DOHH2 (cell line): ENCODE data around the gene ABCC12.

Experiments used
- H3F3A ChIP-seq: fragments of 200-600 bp; sonication (generic), shearing (Covaris generic); 2 replicates; pipeline ENCODE4 v1.6.0; 2016; ENCODE audit warnings: antibody characterized with exemption, mild to moderate bottlenecking; ENCODE audit not compliant: control insufficient read depth, insufficient read depth
- H3K27ac ChIP-seq: fragments of 200-600 bp; sonication (generic); 2 replicates; pipeline ENCODE4 v1.5.1; 2014; ENCODE audit warnings: low read depth, mild to moderate bottlenecking, low read length, moderate library complexity
- H3K27me3 ChIP-seq: fragments of 200-600 bp; sonication (generic); 2 replicates; pipeline ENCODE4 v1.6.1; 2014; ENCODE audit warnings: mild to moderate bottlenecking, low read length, mixed read lengths; ENCODE audit not compliant: control insufficient read depth
- H3K36me3 ChIP-seq: fragments of 200-600 bp; sonication (generic); 2 replicates; pipeline ENCODE4 v1.6.1; 2014; ENCODE audit warnings: mild to moderate bottlenecking, low read length, moderate library complexity, mixed read lengths; ENCODE audit not compliant: control insufficient read depth
- H3K4me1 ChIP-seq: fragments of 200-600 bp; sonication (generic); 2 replicates; pipeline ENCODE4 v1.6.1; 2014; ENCODE audit warnings: mild to moderate bottlenecking, low read length, mixed read lengths; ENCODE audit not compliant: control insufficient read depth
- H3K4me2 ChIP-seq: fragments of 200-600 bp; sonication (generic); 2 replicates; pipeline ENCODE4 v1.6.0; 2014; ENCODE audit warnings: mild to moderate bottlenecking, low read length, moderate library complexity
- H3K4me3 ChIP-seq: fragments of 200-600 bp; sonication (generic); 2 replicates; pipeline ENCODE4 v1.5.1; 2014; ENCODE audit warnings: mild to moderate bottlenecking, low read length, mixed read lengths
- H3K79me2 ChIP-seq: fragments of 200-600 bp; sonication (generic); 2 replicates; pipeline ENCODE4 v1.6.1; 2014; ENCODE audit warnings: mild to moderate bottlenecking, low read length, mixed read lengths; ENCODE audit not compliant: control insufficient read depth
- H3K9me2 ChIP-seq: fragments of 200-600 bp; sonication (generic); replicated peaks from 2 replicates; pipeline ENCODE4 v1.6.1; 2014; ENCODE audit warnings: mild to moderate bottlenecking, low read length, mixed read lengths; ENCODE audit not compliant: control insufficient read depth
- H3K9me3 ChIP-seq: fragments of 200-600 bp; sonication (generic); 2 replicates; pipeline ENCODE4 v1.6.1; 2014; ENCODE audit warnings: antibody characterized with exemption, low read length, mixed read lengths; ENCODE audit not compliant: control insufficient read depth, insufficient read depth
- H4K20me1 ChIP-seq: fragments of 200-600 bp; sonication (generic); 2 replicates; pipeline ENCODE4 v1.6.0; 2014; ENCODE audit warnings: low read depth, mild to moderate bottlenecking, antibody characterized with exemption, low read length, moderate library complexity; ENCODE audit not compliant: control insufficient read depth, insufficient read depth
- EZH2phosphoT487 ChIP-seq: fragments of 200-600 bp; sonication (generic); IDR thresholded peaks from 2 replicates; pipeline ENCODE4 v1.6.1; 2017; ENCODE audit warnings: borderline replicate concordance, mild to moderate bottlenecking, antibody characterized with exemption, low read length, moderate library complexity, mixed read lengths
- TF ChIP-seq, protein P1 (sequence below): fragments of 200-600 bp; sonication (generic); IDR thresholded peaks from one replicate; pipeline ENCODE4 v1.5.1; 2014; ENCODE audit warnings: antibody characterized with exemption, mild to moderate bottlenecking, low read depth, low read length; ENCODE audit not compliant: poor library complexity, severe bottlenecking

Gene ABCC12

DNA sequence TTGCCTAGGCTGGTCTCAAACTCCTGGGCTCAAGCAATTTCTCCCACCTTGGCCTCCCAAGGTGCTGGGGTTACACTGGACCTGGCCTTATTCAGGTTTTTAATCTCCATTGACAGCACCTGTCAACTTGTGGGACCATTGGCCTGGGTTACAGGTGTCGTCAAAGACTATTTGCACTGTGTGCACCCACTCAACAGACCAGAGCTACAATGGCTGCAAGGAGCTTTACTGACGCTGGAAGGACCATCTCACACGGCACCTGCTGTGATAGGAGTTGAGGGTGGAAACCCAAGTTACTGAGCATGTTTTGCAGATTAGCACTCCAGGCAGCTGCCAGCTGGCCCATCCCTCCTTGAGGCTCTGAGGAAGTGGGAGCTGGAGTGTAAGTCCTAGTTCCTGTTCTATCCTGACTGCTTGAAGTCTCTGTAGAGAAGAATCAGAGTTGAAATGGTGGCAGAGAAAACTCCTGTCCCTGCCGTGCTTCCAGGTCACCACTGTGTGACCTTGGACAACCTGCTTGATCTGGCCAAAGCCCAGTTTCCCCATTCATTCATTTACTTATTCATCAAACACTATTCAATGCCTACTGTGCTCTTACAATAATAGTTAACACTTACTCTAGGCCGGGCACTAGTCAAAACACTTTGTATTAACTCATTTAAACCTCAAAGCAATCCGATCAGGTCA, 45.9 kb upstream of the ABCC12 start:
- no peak overlapping the region for H3K27ac ChIP-seq
- no peaks in the 10 kb centered on the region for H3F3A ChIP-seq
- no peaks in the 10 kb centered on the region for H3K4me1 ChIP-seq
- H3K4me3 ChIP-seq, result no peak overlapping the region
- H3K79me2 ChIP-seq, result no peaks in the 10 kb centered on the region
- H4K20me1 ChIP-seq, result no peaks in the 10 kb centered on the region
- no peaks in the 10 kb centered on the region for H3K9me3 ChIP-seq
- no peaks in the 10 kb centered on the region for H3K27me3 ChIP-seq
- no peaks in the 10 kb centered on the region for H3K9me2 ChIP-seq
- TF ChIP-seq, protein P1, sequence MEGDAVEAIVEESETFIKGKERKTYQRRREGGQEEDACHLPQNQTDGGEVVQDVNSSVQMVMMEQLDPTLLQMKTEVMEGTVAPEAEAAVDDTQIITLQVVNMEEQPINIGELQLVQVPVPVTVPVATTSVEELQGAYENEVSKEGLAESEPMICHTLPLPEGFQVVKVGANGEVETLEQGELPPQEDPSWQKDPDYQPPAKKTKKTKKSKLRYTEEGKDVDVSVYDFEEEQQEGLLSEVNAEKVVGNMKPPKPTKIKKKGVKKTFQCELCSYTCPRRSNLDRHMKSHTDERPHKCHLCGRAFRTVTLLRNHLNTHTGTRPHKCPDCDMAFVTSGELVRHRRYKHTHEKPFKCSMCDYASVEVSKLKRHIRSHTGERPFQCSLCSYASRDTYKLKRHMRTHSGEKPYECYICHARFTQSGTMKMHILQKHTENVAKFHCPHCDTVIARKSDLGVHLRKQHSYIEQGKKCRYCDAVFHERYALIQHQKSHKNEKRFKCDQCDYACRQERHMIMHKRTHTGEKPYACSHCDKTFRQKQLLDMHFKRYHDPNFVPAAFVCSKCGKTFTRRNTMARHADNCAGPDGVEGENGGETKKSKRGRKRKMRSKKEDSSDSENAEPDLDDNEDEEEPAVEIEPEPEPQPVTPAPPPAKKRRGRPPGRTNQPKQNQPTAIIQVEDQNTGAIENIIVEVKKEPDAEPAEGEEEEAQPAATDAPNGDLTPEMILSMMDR, result no peak
- TF ChIP-seq EZH2phosphoT487, result no peak
- no peaks in the 10 kb centered on the region for H3K36me3 ChIP-seq
- no peak overlapping the region for H3K4me2 ChIP-seq

DNA sequence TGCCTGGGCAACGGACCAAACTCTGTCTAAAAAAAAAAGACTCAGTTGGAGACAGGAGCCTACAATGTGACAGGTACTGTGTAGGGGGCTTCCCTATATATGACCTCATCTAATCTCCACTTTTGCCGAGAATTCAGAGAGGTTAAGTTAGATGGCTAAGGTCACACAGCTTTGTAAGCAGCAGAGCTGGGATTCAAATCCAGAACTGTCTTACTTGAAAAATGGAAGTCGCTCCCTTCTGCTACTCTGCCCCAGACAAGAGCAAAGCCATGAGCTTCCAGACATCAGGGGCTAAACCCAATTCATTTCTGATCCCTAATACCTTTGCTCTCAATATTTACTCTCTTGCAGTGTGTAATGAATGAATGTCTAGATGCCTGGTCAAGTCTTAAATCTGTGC, 41.5 kb upstream of the ABCC12 start:
- H3K4me1 ChIP-seq, result no peaks in the 10 kb centered on the region
- no peak overlapping the region for H3K4me3 ChIP-seq
- no peak overlapping the region for H3K4me2 ChIP-seq
- no peak overlapping the region for H3K27ac ChIP-seq
- H4K20me1 ChIP-seq, result no peaks in the 10 kb centered on the region
- H3K9me2 ChIP-seq, result no peaks in the 10 kb centered on the region
- no peaks in the 10 kb centered on the region for H3K27me3 ChIP-seq
- no peaks in the 10 kb centered on the region for H3K9me3 ChIP-seq
- no peaks in the 10 kb centered on the region for H3K79me2 ChIP-seq
- H3K36me3 ChIP-seq, result no peaks in the 10 kb centered on the region
- no peak for TF ChIP-seq EZH2phosphoT487
- TF ChIP-seq, protein P1, result no peak
- H3F3A ChIP-seq, result no peaks in the 10 kb centered on the region

GRCh38 chr16:48194828-48195556, 39.2 kb upstream of the ABCC12 start:
- Histone ChIP-seq H3K9me3 (no peaks in the 10 kb centered on the region), H4K20me1 (no peaks in the 10 kb centered on the region), H3K4me3 (no peak overlapping the region), H3K79me2 (no peaks in the 10 kb centered on the region), H3F3A (no peaks in the 10 kb centered on the region), H3K27ac (no peak overlapping the region), H3K27me3 (no peaks in the 10 kb centered on the region), H3K4me1 (no peaks in the 10 kb centered on the region), H3K36me3 (no peaks in the 10 kb centered on the region), H3K9me2 (no peaks in the 10 kb centered on the region), H3K4me2 (no peak overlapping the region)
- TF ChIP-seq, protein P1, result no peak
- TF ChIP-seq EZH2phosphoT487, result no peak
